Keratinocyte (primary cell): ENCODE data around the gene ERCC8. TPM values are rescaled to one million over a fixed set of nuclear protein-coding genes. Genes with fewer than 3 reads are reported as not detected.
A peak's percentile ranks its signal among the peaks of the same experiment; 100 is the strongest.

Source experiments
- DNase-seq: peaks from one replicate; pipeline ENCODE4 v3.0.0-alpha.2; 2011; ENCODE audit warnings: low read depth, missing footprints, low spot score
- FAIRE-seq: peaks from 2 replicates; lab custom pipeline; 2011; peaks lifted over from hg19 to GRCh38; lab: Jason Lieb, UNC
- H2AFZ ChIP-seq: 2 replicates; pipeline ENCODE4 v1.6.0; 2012; ENCODE audit warnings: low read length, control low read depth, inconsistent platforms; ENCODE audit not compliant: control insufficient read depth
- H3K27ac ChIP-seq: 2 replicates; pipeline ENCODE4 v1.5.1; 2011; ENCODE audit warnings: low read length; ENCODE audit not compliant: control insufficient read depth, insufficient read depth
- H3K27me3 ChIP-seq: 3 replicates; pipeline ENCODE4 v1.6.0; 2011; ENCODE audit warnings: low read length; ENCODE audit not compliant: control insufficient read depth, insufficient read depth; ENCODE audit errors: extremely low read depth
- H3K36me3 ChIP-seq, 2 experiments: 2 replicates in 1 of 2; 3 replicates in 1 of 2; pipeline ENCODE4 v1.5.1; 2011; ENCODE audit warnings: low read length in 2 of 2, mild to moderate bottlenecking in 1 of 2; ENCODE audit not compliant: control insufficient read depth in 2 of 2, insufficient read depth in 2 of 2; ENCODE audit errors: extremely low read depth in 1 of 2
- H3K4me1 ChIP-seq: 3 replicates; pipeline ENCODE4 v1.5.1; 2011; ENCODE audit warnings: low read length; ENCODE audit not compliant: control insufficient read depth, insufficient read depth; ENCODE audit errors: extremely low read depth
- H3K4me2 ChIP-seq: 3 replicates; pipeline ENCODE4 v1.6.0; 2011; ENCODE audit warnings: low read depth, low read length; ENCODE audit not compliant: control insufficient read depth, insufficient read depth; ENCODE audit errors: extremely low read depth
- H3K4me3 ChIP-seq, 3 experiments: fragments of 200-600 bp in 1 of 3; sonication (generic) in 1 of 3; 2 replicates in 2 of 3; 3 replicates in 1 of 3; pipeline ENCODE4 v1.5.1; 2011 to 2016; ENCODE audit warnings: low read length in 3 of 3, mild to moderate bottlenecking in 3 of 3, control low read depth in 2 of 3, inconsistent platforms in 1 of 3, low read depth in 1 of 3, mixed read lengths in 1 of 3, mixed run types in 1 of 3, moderate library complexity in 1 of 3; ENCODE audit not compliant: control insufficient read depth in 2 of 3, insufficient read depth in 2 of 3; ENCODE audit errors: extremely low read depth in 1 of 3
- H3K79me2 ChIP-seq: 2 replicates; pipeline ENCODE4 v1.6.0; 2012; ENCODE audit warnings: low read length; ENCODE audit not compliant: control insufficient read depth, insufficient read depth
- H3K9ac ChIP-seq: 3 replicates; pipeline ENCODE4 v1.6.0; 2011; ENCODE audit warnings: low read length; ENCODE audit not compliant: control insufficient read depth, insufficient read depth; ENCODE audit errors: extremely low read depth
- H3K9me1 ChIP-seq: 3 replicates; pipeline ENCODE4 v1.6.0; 2011; ENCODE audit warnings: low read length; ENCODE audit not compliant: control insufficient read depth, insufficient read depth; ENCODE audit errors: extremely low read depth
- H3K9me3 ChIP-seq: 2 replicates; pipeline ENCODE4 v1.5.1; 2012; ENCODE audit warnings: low read depth, low read length; ENCODE audit not compliant: control insufficient read depth
- H4K20me1 ChIP-seq: 3 replicates; pipeline ENCODE4 v1.6.0; 2011; ENCODE audit warnings: low read length; ENCODE audit not compliant: control insufficient read depth, insufficient read depth; ENCODE audit errors: extremely low read depth
- EZH2 ChIP-seq: IDR thresholded peaks from one replicate; pipeline ENCODE4 v1.6.1; 2012; ENCODE audit warnings: inconsistent platforms, mild to moderate bottlenecking, low read length, moderate library complexity
- dilution Hi-C: fragments of 300-500 bp; cut with MboI; formaldehyde crosslinking; loops from one replicate; pipeline ENCODE4 v1.7.0; 2020; ENCODE audit warnings: low sequenced_read_pairs; ENCODE audit not compliant: extremely low pct_ligation_motif_present
- polyA plus RNA-seq, 5 experiments: library from polyadenylated mRNA; depleted of rRNA in 3 of 5; stranded (reverse) in 3 of 5; stranded (forward) in 1 of 5; unstranded in 1 of 5; fragments of >200 nt; gene quantifications; 1 replicate in 1 of 5; 2 replicates in 3 of 5; 3 replicates in 1 of 5; pipeline versions ENCODE4 v1.2.1 to v1.2.3, GENCODE V29; 2011 to 2012; ENCODE audit warnings: missing spikeins in 2 of 5, low read depth in 1 of 5, low replicate concordance in 1 of 5
- TF ChIP-seq, protein P1 (sequence below), 3 experiments: IDR thresholded peaks in 1 of 3; conservative IDR thresholded peaks in 1 of 3; optimal IDR thresholded peaks in 1 of 3; 2 replicates in 2 of 3; 3 replicates in 1 of 3; pipeline versions ENCODE3 to v1.5.1; 2011; ENCODE audit warnings: low read length in 3 of 3, mild to moderate bottlenecking in 3 of 3, moderate library complexity in 2 of 3, control low read depth in 1 of 3, inconsistent platforms in 1 of 3; ENCODE audit not compliant: insufficient read depth in 2 of 3; ENCODE audit errors: extremely low read depth in 1 of 3

ERCC8 gene
- polyA plus RNA-seq, 1 donor (not counting 4 experiments of a cell fraction or from before 2014, with no cell fraction given) = 16.6 TPM

DNA sequence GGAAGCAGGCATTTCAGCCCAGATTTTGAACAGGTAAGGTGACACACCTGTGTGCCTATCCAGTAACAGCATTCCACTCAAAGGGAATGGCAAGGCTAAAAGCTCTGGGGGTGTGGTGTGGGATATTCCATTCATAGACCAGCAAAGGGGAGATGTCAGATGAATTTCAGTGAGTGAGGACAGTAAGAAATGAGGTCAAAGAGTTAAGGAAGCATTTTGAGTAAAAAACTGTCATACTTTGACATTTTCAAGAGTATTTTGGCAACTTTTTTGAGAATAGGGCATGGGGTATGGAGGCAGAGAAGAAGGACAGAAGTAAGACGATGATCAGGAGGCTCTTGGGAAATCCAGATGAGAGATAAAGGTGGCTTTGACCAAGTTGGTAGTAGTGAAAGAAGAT lies 98.6 kb downstream of the ERCC8 start:
- TF ChIP-seq, protein P1, sequence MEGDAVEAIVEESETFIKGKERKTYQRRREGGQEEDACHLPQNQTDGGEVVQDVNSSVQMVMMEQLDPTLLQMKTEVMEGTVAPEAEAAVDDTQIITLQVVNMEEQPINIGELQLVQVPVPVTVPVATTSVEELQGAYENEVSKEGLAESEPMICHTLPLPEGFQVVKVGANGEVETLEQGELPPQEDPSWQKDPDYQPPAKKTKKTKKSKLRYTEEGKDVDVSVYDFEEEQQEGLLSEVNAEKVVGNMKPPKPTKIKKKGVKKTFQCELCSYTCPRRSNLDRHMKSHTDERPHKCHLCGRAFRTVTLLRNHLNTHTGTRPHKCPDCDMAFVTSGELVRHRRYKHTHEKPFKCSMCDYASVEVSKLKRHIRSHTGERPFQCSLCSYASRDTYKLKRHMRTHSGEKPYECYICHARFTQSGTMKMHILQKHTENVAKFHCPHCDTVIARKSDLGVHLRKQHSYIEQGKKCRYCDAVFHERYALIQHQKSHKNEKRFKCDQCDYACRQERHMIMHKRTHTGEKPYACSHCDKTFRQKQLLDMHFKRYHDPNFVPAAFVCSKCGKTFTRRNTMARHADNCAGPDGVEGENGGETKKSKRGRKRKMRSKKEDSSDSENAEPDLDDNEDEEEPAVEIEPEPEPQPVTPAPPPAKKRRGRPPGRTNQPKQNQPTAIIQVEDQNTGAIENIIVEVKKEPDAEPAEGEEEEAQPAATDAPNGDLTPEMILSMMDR (optimal IDR thresholded peaks at IDR 0.05 in 1 of 3, IDR thresholded peaks at IDR 0.05 in 1 of 3, conservative IDR thresholded peaks at IDR 0.05 in 1 of 3; ENCODE audit: extremely low read depth in 1 of 3, insufficient read depth in 2 of 3, low read length in 3 of 3) = no peak
- TF ChIP-seq EZH2 = no peak
- no peaks in the 10 kb centered on the region for H3K36me3 ChIP-seq
- FAIRE-seq (no peak), DNase-seq (no peak)
- H3K27ac ChIP-seq = no peak overlapping the region
- H4K20me1 ChIP-seq = no peaks in the 10 kb centered on the region
- H3K4me2 ChIP-seq = no peak overlapping the region
- peaks cover 5% of the 10 kb centered on the region for H3K4me1 ChIP-seq
- no peaks in the 10 kb centered on the region for H3K79me2 ChIP-seq
- no peaks in the 10 kb centered on the region for H3K27me3 ChIP-seq
- no peak overlapping the region for H3K9ac ChIP-seq
- H3K9me3 ChIP-seq = no peaks in the 10 kb centered on the region
- H3K9me1 ChIP-seq = no peaks in the 10 kb centered on the region
- H2AFZ ChIP-seq = no peak overlapping the region
- dilution Hi-C loops = no loop called here
- no peak overlapping the region for H3K4me3 ChIP-seq

DNA sequence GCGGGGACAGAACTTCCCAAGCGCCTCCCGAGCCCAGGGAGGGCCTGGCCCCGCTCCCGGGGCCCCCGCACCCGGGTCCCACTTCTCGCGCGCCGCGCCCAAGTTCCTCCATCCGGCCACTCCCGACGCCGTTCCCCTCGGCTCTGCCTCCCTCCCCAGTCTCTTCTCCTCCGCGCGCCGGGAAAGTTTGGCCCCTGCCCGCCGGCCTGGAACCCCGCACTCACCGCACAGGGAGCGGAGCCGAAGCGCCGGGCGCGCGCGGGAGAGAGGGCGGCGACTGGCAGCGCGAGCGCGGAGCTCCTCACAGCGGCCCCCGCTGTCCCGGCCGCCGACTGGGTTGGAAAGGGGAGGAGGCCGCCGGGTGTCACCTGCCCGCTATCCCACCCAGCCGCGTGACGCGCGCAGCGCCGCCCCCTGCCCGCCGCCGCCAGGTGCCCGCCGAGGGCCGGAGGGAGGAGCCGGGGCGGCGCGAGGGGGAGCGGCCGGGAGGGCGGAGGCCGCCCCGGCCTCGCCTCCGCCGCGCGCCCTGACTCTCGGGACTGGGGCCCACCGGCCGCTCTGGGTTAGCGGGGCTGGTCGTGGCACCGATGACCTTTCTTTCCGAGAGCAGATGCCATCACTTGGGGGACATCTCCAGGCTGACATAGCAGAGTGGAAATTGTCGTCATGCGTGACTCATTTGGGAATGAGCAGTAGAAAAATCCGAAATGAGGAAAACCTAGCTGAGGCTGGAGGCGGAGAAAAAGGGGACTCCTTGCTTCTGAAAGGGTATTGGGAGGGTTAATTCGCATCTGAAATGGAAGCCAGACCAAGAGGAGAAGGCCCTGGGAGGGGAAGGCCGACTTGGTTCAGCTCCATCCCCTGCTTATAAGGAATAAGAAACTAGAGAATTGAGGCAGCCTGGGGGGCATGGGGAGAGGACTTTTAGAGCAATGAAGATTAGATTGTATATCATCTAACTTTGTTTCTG lies 100.6 kb downstream of the ERCC8 start, which contains the start of gene ELOVL7:
Gene ELOVL7 (minus strand): TSS at position 334 of the 970 bp plus-strand sequence. CDS start 56,872 bp downstream, outside the sequence.
- H3K9ac ChIP-seq = peak within 1 kb of the TSS; percentile 68
- H3K9me1 ChIP-seq = no peaks in the 10 kb centered on the region
- dilution Hi-C loops = no loop called here
- no peaks in the 10 kb centered on the region for H3K79me2 ChIP-seq
- no peak for DNase-seq
- peak within 1 kb of the TSS; percentile 53 for H3K27ac ChIP-seq
- peak within 1 kb of the TSS; percentile 76 for H3K4me2 ChIP-seq
- H3K4me1 ChIP-seq = peaks cover 5% of the 10 kb centered on the region
- FAIRE-seq = peak; percentile 43
- peak within 1 kb of the TSS; percentile 78 to 86 (median 80) for H3K4me3 ChIP-seq
- peak within 1 kb of the TSS; percentile 74 for H2AFZ ChIP-seq
- no peaks in the 10 kb centered on the region for H4K20me1 ChIP-seq
- no peaks in the 10 kb centered on the region for H3K36me3 ChIP-seq
- TF ChIP-seq, protein P1 (optimal IDR thresholded peaks at IDR 0.05 in 1 of 3, IDR thresholded peaks at IDR 0.05 in 1 of 3, conservative IDR thresholded peaks at IDR 0.05 in 1 of 3; ENCODE audit: extremely low read depth in 1 of 3, insufficient read depth in 2 of 3, low read length in 3 of 3) = peak in 2 of 3 experiments; percentile 43 to 66
- no peak for TF ChIP-seq EZH2
- no peaks in the 10 kb centered on the region for H3K9me3 ChIP-seq
- H3K27me3 ChIP-seq = no peaks in the 10 kb centered on the region
